ENCODE measurements around the gene LHX3. TPM values are rescaled to one million over a fixed set of nuclear protein-coding genes. Genes with fewer than 3 reads are reported as not detected.

The LHX3 gene
- total RNA-seq, 1 donor from 2014 or later: not detected

DNA sequence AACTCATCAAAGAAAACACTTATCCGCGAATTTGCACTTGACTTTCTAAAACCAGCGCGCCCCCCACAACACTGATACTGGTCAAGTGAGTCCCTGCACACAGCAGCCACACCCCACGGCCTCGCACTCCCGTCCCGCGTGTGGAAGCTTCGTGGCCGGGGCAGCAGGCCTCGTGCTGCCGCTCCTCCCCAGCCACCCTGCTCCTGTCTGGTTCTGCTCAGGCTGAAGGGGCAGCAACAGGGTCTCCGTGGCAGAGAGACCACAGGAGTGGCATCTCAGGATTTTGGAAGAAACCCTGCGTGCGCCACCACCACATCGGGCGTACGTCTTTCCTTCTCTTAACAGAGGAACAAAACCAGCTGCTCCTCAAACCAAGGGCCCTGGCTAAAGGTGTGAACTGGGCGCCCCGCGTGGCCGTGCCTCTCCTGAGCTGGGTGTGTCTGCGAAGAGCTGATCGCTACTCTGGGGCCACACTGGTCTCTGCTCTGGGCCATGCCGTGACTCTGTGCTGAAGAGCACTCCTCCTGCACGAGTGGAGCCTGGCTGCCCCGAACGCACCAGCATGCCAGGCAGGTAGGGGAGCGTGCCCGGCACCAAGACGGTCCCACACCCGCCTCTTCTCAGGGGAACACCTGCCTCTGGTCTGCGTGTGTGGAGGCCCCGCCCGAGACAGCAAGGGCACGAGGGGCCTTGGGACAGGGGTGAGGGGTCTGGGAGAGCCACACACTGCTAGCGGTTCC lies 17.4 kb upstream of the LHX3 start:
- Histone ChIP-seq H3K36me3 (peaks cover 52% of the 10 kb centered on the region), H3K27me3 (ENCODE audit: low read depth) (no peaks in the 10 kb centered on the region), H3K27ac (replicated peaks) (no peak overlapping the region), H3K4me1 (no peaks in the 10 kb centered on the region), H3K9me3 (replicated peaks) (no peaks in the 10 kb centered on the region), H3K4me3 (no peak overlapping the region)
- no peak for DNase-seq
- TF ChIP-seq CTCF (IDR thresholded peaks at IDR 0.05; ENCODE audit: borderline replicate concordance): no peak
- intact Hi-C loops (cut with micrococcal nuclease): no loop called here

- H3K4me3 ChIP-seq: no peak overlapping the region
- intact Hi-C loops (cut with micrococcal nuclease): no loop called here
- H3K27ac ChIP-seq (replicated peaks): no peak overlapping the region
- DNase-seq: no peak
- no peaks in the 10 kb centered on the region for H3K27me3 ChIP-seq (ENCODE audit: low read depth)
- peaks cover 74% of the 10 kb centered on the region for H3K36me3 ChIP-seq
- no peaks in the 10 kb centered on the region for H3K9me3 ChIP-seq (replicated peaks)
- no peak for TF ChIP-seq CTCF (IDR thresholded peaks at IDR 0.05; ENCODE audit: borderline replicate concordance)
- H3K4me1 ChIP-seq: no peaks in the 10 kb centered on the region
Observed at GRCh38 chr9:136220017-136220729, 15.2 kb upstream of the LHX3 start.

GRCh38 chr9:136219276-136219675 lies 14.3 kb upstream of the LHX3 start:
- Histone ChIP-seq H3K4me3 (no peak overlapping the region), H3K36me3 (peaks cover 82% of the 10 kb centered on the region), H3K4me1 (no peaks in the 10 kb centered on the region), H3K27me3 (ENCODE audit: low read depth) (no peaks in the 10 kb centered on the region), H3K9me3 (replicated peaks) (no peaks in the 10 kb centered on the region), H3K27ac (replicated peaks) (no peak overlapping the region)
- no peak for TF ChIP-seq CTCF (IDR thresholded peaks at IDR 0.05; ENCODE audit: borderline replicate concordance)
- DNase-seq: no peak
- intact Hi-C loops (cut with micrococcal nuclease): no loop called here

DNA sequence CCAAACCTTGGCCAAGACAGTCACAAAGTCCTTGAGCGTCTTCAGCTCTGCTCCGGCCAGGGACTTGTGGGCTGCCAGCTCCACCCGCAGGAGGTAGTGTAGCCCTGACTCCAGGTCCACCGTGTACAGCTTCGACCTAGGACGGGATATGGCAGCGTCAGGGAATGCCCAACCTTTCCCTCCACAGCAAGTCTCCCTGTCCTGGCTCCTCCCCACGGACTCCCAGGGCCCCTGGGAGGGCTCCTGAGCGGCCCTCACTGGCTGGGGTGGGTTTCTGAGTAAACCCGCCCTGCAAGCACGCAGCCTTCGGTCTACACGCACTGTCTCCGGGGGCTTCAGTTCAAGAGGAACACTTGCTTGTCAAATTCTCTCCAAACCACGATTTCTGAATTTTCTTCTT lies 13.7 kb upstream of the LHX3 start:
- Histone ChIP-seq H3K4me3 (no peak overlapping the region), H3K36me3 (peaks cover 82% of the 10 kb centered on the region), H3K4me1 (no peaks in the 10 kb centered on the region), H3K27me3 (ENCODE audit: low read depth) (no peaks in the 10 kb centered on the region), H3K27ac (replicated peaks) (no peak overlapping the region), H3K9me3 (replicated peaks) (no peaks in the 10 kb centered on the region)
- TF ChIP-seq CTCF (IDR thresholded peaks at IDR 0.05; ENCODE audit: borderline replicate concordance): no peak
- intact Hi-C loops (cut with micrococcal nuclease): no loop called here
- DNase-seq: no peak

- Histone ChIP-seq H3K4me1 (no peaks in the 10 kb centered on the region), H3K27ac (replicated peaks) (no peak overlapping the region), H3K9me3 (replicated peaks) (no peaks in the 10 kb centered on the region), H3K27me3 (ENCODE audit: low read depth) (no peaks in the 10 kb centered on the region), H3K36me3 (peaks cover 81% of the 10 kb centered on the region), H3K4me3 (no peak overlapping the region)
- intact Hi-C loops (cut with micrococcal nuclease): no loop called here
- DNase-seq: no peak
- no peak for TF ChIP-seq CTCF (IDR thresholded peaks at IDR 0.05; ENCODE audit: borderline replicate concordance)
Observed at GRCh38 chr9:136218271-136218670, 13.3 kb upstream of the LHX3 start.

Data from left ventricle myocardium inferior (tissue), 1 donor.